Lung (tissue), 12 donors: ENCODE data around the gene ABCC6. TPM values are rescaled to one million over a fixed set of nuclear protein-coding genes. Genes with fewer than 3 reads are reported as not detected.
"Not testable (repeated sequence)": the region's sequence is repeated elsewhere in the genome, so short reads cannot be mapped to it uniquely, and the experiment has no call there.

ENCODE experiments used
- ATAC-seq: fragments of 200-7000 bp; cut with Tn5 transposase; one replicate; pipeline ENCODE4 v1.9.1; 2020; ENCODE audit warnings: moderate number of reproducible peaks; ENCODE audit not compliant: insufficient read depth, low FRiP score
- DNase-seq, 3 donors: peaks; one replicate each; pipeline ENCODE4 v3.0.0-alpha.2; 2013 to 2017
- H3K27ac ChIP-seq, 2 donors: one replicate each; pipeline ENCODE4 v1.5.1; 2013; ENCODE audit warnings: mild to moderate bottlenecking in 2 of 2, moderate library complexity in 2 of 2, control low read depth in 1 of 2, inconsistent platforms in 1 of 2, low read depth in 1 of 2, low read length in 1 of 2
- H3K27me3 ChIP-seq, 3 donors: one replicate each; pipeline ENCODE4 v1.5.1; 2013; ENCODE audit warnings: low read length in 2 of 3; ENCODE audit not compliant: control insufficient read depth in 3 of 3, insufficient read depth in 3 of 3
- H3K36me3 ChIP-seq, 4 donors: one replicate each; pipeline ENCODE4 v1.5.1; 2013; ENCODE audit warnings: low read length in 4 of 4, mild to moderate bottlenecking in 1 of 4, moderate library complexity in 1 of 4; ENCODE audit not compliant: control insufficient read depth in 4 of 4, insufficient read depth in 4 of 4
- H3K4me1 ChIP-seq, 5 donors: one replicate each; pipeline ENCODE4 v1.5.1; 2013; ENCODE audit warnings: low read length in 5 of 5, mild to moderate bottlenecking in 2 of 5, moderate library complexity in 1 of 5; ENCODE audit not compliant: control insufficient read depth in 5 of 5, insufficient read depth in 5 of 5
- H3K4me3 ChIP-seq: one replicate; pipeline ENCODE4 v1.5.1; 2013; ENCODE audit warnings: mild to moderate bottlenecking, control low read depth, moderate library complexity
- H3K9ac ChIP-seq, 2 donors: one replicate each; pipeline ENCODE4 v1.5.1; 2013; ENCODE audit warnings: low read length in 2 of 2, control low read depth in 1 of 2; ENCODE audit not compliant: insufficient read depth in 1 of 2
- H3K9me3 ChIP-seq, 4 donors: one replicate each; pipeline ENCODE4 v1.5.1; 2013; ENCODE audit warnings: low read length in 3 of 4, mild to moderate bottlenecking in 1 of 4, moderate library complexity in 1 of 4; ENCODE audit not compliant: control insufficient read depth in 4 of 4, insufficient read depth in 3 of 4
- CTCF ChIP-seq: IDR thresholded peaks from 2 replicates; pipeline ENCODE4 v1.5.1; 2012; ENCODE audit warnings: mild to moderate bottlenecking; ENCODE audit errors: control extremely low read depth, extremely low read depth
- WGBS, 2 donors: extraction: QIAGEN DNeasy Blood & Tissue Kit; methylation state at CpG; one replicate each; pipeline ENCODE4 v1.1.7; 2013; 5-methylcytosine and 5-hydroxymethylcytosine counted together
- polyA plus RNA-seq, 2 donors: library from polyadenylated mRNA; stranded (reverse); fragments of 200-250 nt; gene quantifications; one replicate each; pipeline ENCODE4 v1.2.1, GENCODE V29; 2013
- total RNA-seq, 2 donors: library from RNA; depleted of rRNA in 1 of 2; stranded (reverse); fragments of >200 nt in 1 of 2; gene quantifications; one replicate each; pipeline ENCODE4 v1.2.1, GENCODE V29; 2014 to 2021
- donor health status: control.
- donor health status: control.
- donor health status: Bipolar disorder and iron deficiency.
- donor health status: healthy.
- donor health status: DM: yes; HTN: yes; CAD: no.

Gene ABCC6
- total and polyA plus RNA-seq, 4 donors: 10.0 to 37.0 (median 23.9) TPM

GRCh38 chr16:16191493-16192167, 31.7 kb downstream of the ABCC6 start:
- whole genome bisulfite sequencing, 2 donors: 58 to 59% methylated on average over 7 of the region's 8 CpGs
- ATAC-seq (no peak), DNase-seq (peak; percentile 22 to 67 (median 32))

GRCh38 chr16:16190966-16191365, 32.3 kb downstream of the ABCC6 start:
- not testable (repeated sequence) for ATAC-seq, H3K9ac ChIP-seq, H3K27ac ChIP-seq, H3K27me3 ChIP-seq, H3K4me1 ChIP-seq, DNase-seq, H3K4me3 ChIP-seq, H3K9me3 ChIP-seq, H3K36me3 ChIP-seq
- 91 to 96% methylated on average over 9 to 12 of the region's 12 CpGs for WGBS, 2 donors

More at GRCh38 chr16:16191493-16192167, 31.7 kb downstream of the ABCC6 start:
- Histone ChIP-seq H3K27ac (no peak overlapping the region), H3K27me3 (no peaks in the 10 kb centered on the region), H3K4me1 (peaks cover 0 to 5% (median 0%) of the 10 kb centered on the region in 5 donors), H3K36me3 (peaks cover 0 to 3% (median 0%) of the 10 kb centered on the region in 4 donors), H3K9ac (no peak overlapping the region), H3K9me3 (no peaks in the 10 kb centered on the region), H3K4me3 (no peak overlapping the region)
- TF ChIP-seq CTCF: no peak

- no peak overlapping the region for H3K4me3 ChIP-seq
- H3K27me3 ChIP-seq: no peaks in the 10 kb centered on the region
- no peak overlapping the region for H3K27ac ChIP-seq
- 95 to 98% methylated on average over 4 to 5 of the region's 5 CpGs for WGBS, 2 donors
- peaks cover 0 to 3% (median 0%) of the 10 kb centered on the region in 4 donors for H3K36me3 ChIP-seq
- no peak for TF ChIP-seq CTCF
- no peak overlapping the region for H3K9ac ChIP-seq
- no peaks in the 10 kb centered on the region for H3K9me3 ChIP-seq
- ATAC-seq (no peak), DNase-seq (no peak)
- H3K4me1 ChIP-seq: peaks cover 0 to 5% (median 0%) of the 10 kb centered on the region in 5 donors
Measured at GRCh38 chr16:16190546-16190945, 32.7 kb downstream of the ABCC6 start.

- Histone ChIP-seq H3K36me3 (peaks cover 0 to 4% (median 0%) of the 10 kb centered on the region in 4 donors), H3K9me3 (no peaks in the 10 kb centered on the region), H3K27me3 (no peaks in the 10 kb centered on the region), H3K9ac (no peak overlapping the region), H3K4me3 (no peak overlapping the region), H3K27ac (no peak overlapping the region), H3K4me1 (peaks cover 0 to 5% (median 0%) of the 10 kb centered on the region in 5 donors)
- 81 to 84% methylated on average over 8 of the region's 8 CpGs for WGBS, 2 donors
- no peak for ATAC-seq
- DNase-seq: no peak
- no peak for TF ChIP-seq CTCF
Measured at GRCh38 chr16:16189842-16190241, 33.5 kb downstream of the ABCC6 start.
